HepG2 (cell line): Measurements from ENCODE around the gene MRPL20. TPM values are rescaled to one million over a fixed set of nuclear protein-coding genes. Genes with fewer than 3 reads are reported as not detected.
A peak's percentile ranks its signal among the peaks of the same experiment; 100 is the strongest.

ENCODE experiments used
- GABPB1 ChIP-seq: IDR thresholded peaks from 2 replicates; pipeline ENCODE4 v1.6.1; 2016; ENCODE audit warnings: mild to moderate bottlenecking, missing genetic modification reagents, moderate library complexity, missing compliant biosample characterization
- GTF2F1 ChIP-seq: fragments of 150-350 bp; IDR thresholded peaks from 2 replicates; pipeline ENCODE4 v1.6.1; 2014; ENCODE audit warnings: low read length
- HMG20B ChIP-seq: conservative IDR thresholded peaks from 2 replicates; pipeline ENCODE4 v1.6.1; 2016; ENCODE audit warnings: missing genetic modification reagents, missing compliant biosample characterization
- LCORL ChIP-seq, 2 experiments: fragments of 450-650 bp in 1 of 2; sonication (generic) in 1 of 2; formaldehyde crosslinking in 1 of 2; IDR thresholded peaks; 2 replicates each; pipeline versions ENCODE4 v1.5.0 to v1.6.1; 2017 to 2020; ENCODE audit warnings: antibody characterized with exemption in 1 of 2, missing genetic modification reagents in 1 of 2
- MED8 ChIP-seq: sonication (generic); formaldehyde crosslinking; IDR thresholded peaks from 2 replicates; pipeline ENCODE4 v1.8.1; 2023; ENCODE audit warnings: mild to moderate bottlenecking, missing genetic modification reagents; ENCODE audit not compliant: insufficient replicate concordance
- NCOA5 ChIP-seq: sonication (generic); formaldehyde crosslinking; IDR thresholded peaks from 2 replicates; pipeline ENCODE4 v1.4.0; 2020; ENCODE audit warnings: missing genetic modification reagents
- NFKB2 ChIP-seq: sonication (generic); formaldehyde crosslinking; IDR thresholded peaks from 2 replicates; pipeline ENCODE4 v1.4.0; 2020; ENCODE audit warnings: missing genetic modification reagents, borderline replicate concordance
- PREB ChIP-seq: sonication (generic); formaldehyde crosslinking; IDR thresholded peaks from 2 replicates; pipeline ENCODE4 v1.4.0; 2020; ENCODE audit warnings: missing genetic modification reagents
- U2AF1 ChIP-seq: fragments of 200-400 bp; formaldehyde crosslinking; optimal IDR thresholded peaks from 2 replicates; pipeline ENCODE3; 2017; ENCODE audit warnings: mild to moderate bottlenecking, low read depth, low read length
- ZBTB49 ChIP-seq: sonication (generic); formaldehyde crosslinking; IDR thresholded peaks from 2 replicates; pipeline ENCODE4 v1.4.0; 2020; ENCODE audit warnings: missing genetic modification reagents, borderline replicate concordance
- ZFP1 ChIP-seq: IDR thresholded peaks from 2 replicates; pipeline ENCODE4 v1.6.1; 2016
- ZNF138 ChIP-seq: sonication (generic); formaldehyde crosslinking; IDR thresholded peaks from 2 replicates; pipeline ENCODE4 v1.5.0; 2020; ENCODE audit warnings: mild to moderate bottlenecking, low read depth, missing genetic modification reagents
- ZNF317 ChIP-seq: sonication (generic); formaldehyde crosslinking; IDR thresholded peaks from 2 replicates; pipeline ENCODE4 v1.5.0; 2020; ENCODE audit warnings: mild to moderate bottlenecking, missing genetic modification reagents
- ZNF383 ChIP-seq: sonication (generic); formaldehyde crosslinking; IDR thresholded peaks from 2 replicates; pipeline ENCODE4 v1.4.0; 2020; ENCODE audit warnings: missing genetic modification reagents, mild to moderate bottlenecking, borderline replicate concordance
- ZNF530 ChIP-seq: sonication (generic); formaldehyde crosslinking; IDR thresholded peaks from 2 replicates; pipeline ENCODE4 v1.5.0; 2020; ENCODE audit warnings: low read depth, mild to moderate bottlenecking, missing genetic modification reagents
- ZNF562 ChIP-seq: sonication (generic); formaldehyde crosslinking; IDR thresholded peaks from 2 replicates; pipeline ENCODE4 v1.8.0; 2022; ENCODE audit warnings: missing genetic modification reagents, borderline replicate concordance
- ZNF607 ChIP-seq: sonication (generic); formaldehyde crosslinking; IDR thresholded peaks from 2 replicates; pipeline ENCODE4 v1.5.1; 2020; ENCODE audit warnings: missing genetic modification reagents, mild to moderate bottlenecking, borderline replicate concordance
- ZNF720 ChIP-seq: sonication (generic); formaldehyde crosslinking; IDR thresholded peaks from 2 replicates; pipeline ENCODE4 v1.4.0; 2020; ENCODE audit warnings: missing genetic modification reagents
- ZSCAN25 ChIP-seq: sonication (generic); formaldehyde crosslinking; IDR thresholded peaks from 2 replicates; pipeline ENCODE4 v1.8.0; 2022; ENCODE audit warnings: mild to moderate bottlenecking, missing genetic modification reagents
- polyA plus RNA-seq, 8 experiments: library from polyadenylated mRNA; depleted of rRNA in 3 of 8; stranded (reverse) in 7 of 8; unstranded in 1 of 8; fragments of >200 nt; fragmentation: Illumina TruSeq in 4 of 8; extraction: Trizol in 4 of 8; gene quantifications; 2 replicates each; pipeline versions ENCODE4 v1.2.1 to v1.2.3, GENCODE V29; 2011 to 2016; ENCODE audit warnings: low read depth in 4 of 8, missing spikeins in 1 of 8, mixed read lengths in 1 of 8; ENCODE audit not compliant: insufficient read depth in 1 of 8
- total RNA-seq, 5 experiments: library from RNA; depleted of rRNA; stranded (reverse); fragments of >200 nt; fragmentation: Illumina TruSeq; extraction: Trizol; gene quantifications; 2 replicates each; pipeline ENCODE4 v1.2.3, GENCODE V29; 2016; ENCODE audit warnings: low read depth in 1 of 5
- TF ChIP-seq, protein P1 (sequence below): sonication (generic); formaldehyde crosslinking; IDR thresholded peaks from 2 replicates; pipeline ENCODE4 v1.4.0; 2020; ENCODE audit warnings: mild to moderate bottlenecking, low read depth, missing genetic modification reagents
- TF ChIP-seq, protein P2 (sequence below): sonication (generic); formaldehyde crosslinking; IDR thresholded peaks from 2 replicates; pipeline ENCODE4 v1.9.0; 2021; ENCODE audit warnings: missing genetic modification reagents, borderline replicate concordance
- TF ChIP-seq, protein P3 (sequence below): sonication (generic); formaldehyde crosslinking; IDR thresholded peaks from 2 replicates; pipeline ENCODE4 v1.4.0; 2020; ENCODE audit warnings: missing genetic modification reagents

MRPL20 gene
- total and polyA plus RNA-seq, 2 of the 13 experiments (the other 11 are each of a cell fraction or from before 2014, with no cell fraction given) = 59.2 to 127 TPM

DNA sequence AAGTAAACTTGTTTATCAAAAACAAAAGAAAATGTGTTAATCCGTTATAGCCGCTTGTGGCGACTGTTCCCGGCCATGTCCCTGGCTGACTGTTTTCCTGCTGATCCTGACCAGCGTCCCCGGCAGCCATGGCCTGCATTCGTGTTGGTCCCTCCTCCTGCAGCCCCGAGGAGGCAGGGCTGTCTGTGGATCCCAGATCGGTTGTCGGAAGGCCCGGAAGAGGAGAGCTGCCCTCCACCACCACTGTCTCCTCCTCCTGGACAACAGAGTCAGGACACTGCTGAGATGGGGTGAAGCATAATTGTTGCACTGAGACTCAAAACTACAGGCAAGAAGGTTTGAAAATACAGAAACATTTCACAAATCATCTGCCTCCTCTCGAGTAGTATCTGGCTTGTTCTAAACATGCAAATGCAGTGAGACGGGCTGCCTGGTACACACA lies 45.1 kb downstream of the MRPL20 start (continued):
- TF ChIP-seq GABPB1 (peak; percentile 51), ZNF138 (CRISPR knock-in tag) (no peak), ZNF720 (CRISPR knock-in tag) (no peak), ZBTB49 (CRISPR knock-in tag) (no peak), MED8 (no peak), NCOA5 (no peak), ZNF383 (no peak), U2AF1 (no peak), LCORL (IDR thresholded peaks at IDR 0.05) (no peak), LCORL (CRISPR knock-in tag; IDR thresholded peaks at IDR 0.05) (peak; percentile 14; the same call in 1 of the 2 replicates), PREB (no peak), ZNF607 (CRISPR knock-in tag) (no peak), ZSCAN25 (CRISPR knock-in tag) (no peak), GTF2F1 (no peak), ZFP1 (CRISPR knock-in tag) (no peak), NFKB2 (no peak), HMG20B (no peak), ZNF317 (CRISPR knock-in tag) (no peak), ZNF530 (no peak), ZNF562 (CRISPR knock-in tag) (no peak)
- TF ChIP-seq, protein P1, sequence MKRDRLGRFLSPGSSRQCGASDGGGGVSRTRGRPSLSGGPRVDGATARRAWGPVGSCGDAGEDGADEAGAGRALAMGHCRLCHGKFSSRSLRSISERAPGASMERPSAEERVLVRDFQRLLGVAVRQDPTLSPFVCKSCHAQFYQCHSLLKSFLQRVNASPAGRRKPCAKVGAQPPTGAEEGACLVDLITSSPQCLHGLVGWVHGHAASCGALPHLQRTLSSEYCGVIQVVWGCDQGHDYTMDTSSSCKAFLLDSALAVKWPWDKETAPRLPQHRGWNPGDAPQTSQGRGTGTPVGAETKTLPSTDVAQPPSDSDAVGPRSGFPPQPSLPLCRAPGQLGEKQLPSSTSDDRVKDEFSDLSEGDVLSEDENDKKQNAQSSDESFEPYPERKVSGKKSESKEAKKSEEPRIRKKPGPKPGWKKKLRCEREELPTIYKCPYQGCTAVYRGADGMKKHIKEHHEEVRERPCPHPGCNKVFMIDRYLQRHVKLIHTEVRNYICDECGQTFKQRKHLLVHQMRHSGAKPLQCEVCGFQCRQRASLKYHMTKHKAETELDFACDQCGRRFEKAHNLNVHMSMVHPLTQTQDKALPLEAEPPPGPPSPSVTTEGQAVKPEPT (CRISPR knock-in tag) = no peak
- TF ChIP-seq, protein P2, sequence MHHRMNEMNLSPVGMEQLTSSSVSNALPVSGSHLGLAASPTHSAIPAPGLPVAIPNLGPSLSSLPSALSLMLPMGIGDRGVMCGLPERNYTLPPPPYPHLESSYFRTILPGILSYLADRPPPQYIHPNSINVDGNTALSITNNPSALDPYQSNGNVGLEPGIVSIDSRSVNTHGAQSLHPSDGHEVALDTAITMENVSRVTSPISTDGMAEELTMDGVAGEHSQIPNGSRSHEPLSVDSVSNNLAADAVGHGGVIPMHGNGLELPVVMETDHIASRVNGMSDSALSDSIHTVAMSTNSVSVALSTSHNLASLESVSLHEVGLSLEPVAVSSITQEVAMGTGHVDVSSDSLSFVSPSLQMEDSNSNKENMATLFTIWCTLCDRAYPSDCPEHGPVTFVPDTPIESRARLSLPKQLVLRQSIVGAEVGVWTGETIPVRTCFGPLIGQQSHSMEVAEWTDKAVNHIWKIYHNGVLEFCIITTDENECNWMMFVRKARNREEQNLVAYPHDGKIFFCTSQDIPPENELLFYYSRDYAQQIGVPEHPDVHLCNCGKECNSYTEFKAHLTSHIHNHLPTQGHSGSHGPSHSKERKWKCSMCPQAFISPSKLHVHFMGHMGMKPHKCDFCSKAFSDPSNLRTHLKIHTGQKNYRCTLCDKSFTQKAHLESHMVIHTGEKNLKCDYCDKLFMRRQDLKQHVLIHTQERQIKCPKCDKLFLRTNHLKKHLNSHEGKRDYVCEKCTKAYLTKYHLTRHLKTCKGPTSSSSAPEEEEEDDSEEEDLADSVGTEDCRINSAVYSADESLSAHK (CRISPR knock-in tag) = no peak
- TF ChIP-seq, protein P3, sequence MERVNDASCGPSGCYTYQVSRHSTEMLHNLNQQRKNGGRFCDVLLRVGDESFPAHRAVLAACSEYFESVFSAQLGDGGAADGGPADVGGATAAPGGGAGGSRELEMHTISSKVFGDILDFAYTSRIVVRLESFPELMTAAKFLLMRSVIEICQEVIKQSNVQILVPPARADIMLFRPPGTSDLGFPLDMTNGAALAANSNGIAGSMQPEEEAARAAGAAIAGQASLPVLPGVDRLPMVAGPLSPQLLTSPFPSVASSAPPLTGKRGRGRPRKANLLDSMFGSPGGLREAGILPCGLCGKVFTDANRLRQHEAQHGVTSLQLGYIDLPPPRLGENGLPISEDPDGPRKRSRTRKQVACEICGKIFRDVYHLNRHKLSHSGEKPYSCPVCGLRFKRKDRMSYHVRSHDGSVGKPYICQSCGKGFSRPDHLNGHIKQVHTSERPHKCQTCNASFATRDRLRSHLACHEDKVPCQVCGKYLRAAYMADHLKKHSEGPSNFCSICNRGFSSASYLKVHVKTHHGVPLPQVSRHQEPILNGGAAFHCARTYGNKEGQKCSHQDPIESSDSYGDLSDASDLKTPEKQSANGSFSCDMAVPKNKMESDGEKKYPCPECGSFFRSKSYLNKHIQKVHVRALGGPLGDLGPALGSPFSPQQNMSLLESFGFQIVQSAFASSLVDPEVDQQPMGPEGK = peak; percentile 63
